Heart right ventricle (tissue), 16 donors: ENCODE measurements around the gene MYPN. TPM values are rescaled to one million over a fixed set of nuclear protein-coding genes. Genes with fewer than 3 reads are reported as not detected.

Experiments
- ATAC-seq, 8 donors: fragments of 200-7000 bp; cut with Tn5 transposase; one replicate each; pipeline ENCODE4 v1.9.1; 2020; ENCODE audit warnings: mild to moderate bottlenecking in 8 of 8, moderate library complexity in 8 of 8, moderate number of reproducible peaks in 1 of 8
- DNase-seq, 2 donors: peaks; one replicate each; pipeline ENCODE4 v3.0.0-alpha.2; 2020
- H3K27ac ChIP-seq, 10 donors: fragments of 200-600 bp; sonication (generic) in 2 of 10; one replicate each; pipeline versions ENCODE4 v1.5.0 to v1.8.0; 2020 to 2022; ENCODE audit warnings: mild to moderate bottlenecking in 3 of 10
- H3K27me3 ChIP-seq, 7 donors: fragments of 200-600 bp; one replicate each; pipeline ENCODE4 v1.8.0; 2021 to 2022; ENCODE audit warnings: mild to moderate bottlenecking in 2 of 7
- H3K36me3 ChIP-seq, 9 donors: fragments of 200-600 bp; sonication (generic) in 1 of 9; one replicate each; pipeline versions ENCODE4 v1.5.0 to v1.8.0; 2020 to 2022; ENCODE audit warnings: mild to moderate bottlenecking in 2 of 9
- H3K4me1 ChIP-seq, 9 donors: fragments of 200-600 bp; sonication (generic) in 1 of 9; one replicate each; pipeline versions ENCODE4 v1.5.0 to v1.8.0; 2020 to 2022; ENCODE audit warnings: mild to moderate bottlenecking in 4 of 9
- H3K4me3 ChIP-seq, 10 donors: fragments of 200-600 bp; sonication (generic) in 2 of 10; one replicate each; pipeline versions ENCODE4 v1.5.0 to v1.8.0; 2020 to 2022; ENCODE audit warnings: mild to moderate bottlenecking in 7 of 10, moderate library complexity in 2 of 10
- H3K9me3 ChIP-seq, 11 donors: fragments of 200-600 bp in 10 of 11; sonication (generic) in 2 of 11; one replicate each; pipeline versions ENCODE4 v1.5.0 to v1.8.0; 2013 to 2022; ENCODE audit warnings: mild to moderate bottlenecking in 2 of 11, control low read depth in 1 of 11, moderate library complexity in 1 of 11
- WGBS, 2 donors: extraction: QIAGEN DNeasy Blood & Tissue Kit; methylation state at CpG; one replicate each; pipeline ENCODE4 v1.1.7; 2013; ENCODE audit warnings: inconsistent platforms in 1 of 2; 5-methylcytosine and 5-hydroxymethylcytosine counted together
- intact Hi-C, 10 donors: fragments of 100-400 bp; cut with DNase I; formaldehyde crosslinking; loops; one replicate each; pipeline versions ENCODE4 v1.11.1 to v1.14.2; 2022
- polyA plus RNA-seq, 2 donors: library from polyadenylated mRNA; stranded (reverse); fragments of 200-250 nt; gene quantifications; one replicate each; pipeline ENCODE4 v1.2.3, GENCODE V29; 2013
- total RNA-seq, 10 donors: library from RNA; stranded (reverse); fragmentation: NEBNext Ultra II Directional in 3 of 10; extraction: Animal tissue kit (Norgen Biotek cat#: 25700) in 3 of 10; gene quantifications; one replicate each; pipeline versions ENCODE4 v1.2.1 to v1.2.4, GENCODE V29; 2021 to 2023
- TF ChIP-seq, protein P1 (sequence below), 9 donors: fragments of 200-600 bp; sonication (generic) in 2 of 9; IDR thresholded peaks; one replicate each; pipeline versions ENCODE4 v1.5.0 to v1.8.0; 2021 to 2022; ENCODE audit warnings: antibody characterized with exemption in 9 of 9, mild to moderate bottlenecking in 5 of 9, moderate library complexity in 1 of 9
- donor health status: Arrhythmogenic right ventricular cardiomyopathy.
- donor health status: ischemic (EF 13 %, LVEDD 7.1; RV severe dilation, severe dysfunction).
- donor health status: healthy with polysubstance abuse.
- donor health status: DM: no; HTN: yes; CAD: no.
- donor health status: DM: no; HTN: no; CAD: no.
- donor health status: ischemic (EF 25% LVEDD 6.9; RV normal size, moderate dysfunction).
- donor health status: ischemic (EF 25% LVEDD 5.7; RV mildly dilated, moderate dysfunction).
- donor health status: healthy.
- donor health status: DM: yes; HTN: yes; CAD: no.
- donor health status: Ischemic cardiomyopathy.
- donor health status: ischemic (EF 35%, LVEDD 5.7; RV mildly dilated, moderate dysfunction).
- donor health status: nonischemic (EF 11% LVEDD 7.7; RV severe dilation, severe dysfunction).
- donor health status: DM: yes; HTN: yes; CAD: no.
- donor health status: PGD.
- donor health status: ischemic (EF 29% LVEDD 5.4; RV normal size, mild dysfunction).
- donor health status: nonischemic (EF 23%, LVEDD 6.1; RV moderate dilation, normal function).

The MYPN gene
- total and polyA plus RNA-seq, 12 donors, result 27.1 to 302 (median 156) TPM

DNA sequence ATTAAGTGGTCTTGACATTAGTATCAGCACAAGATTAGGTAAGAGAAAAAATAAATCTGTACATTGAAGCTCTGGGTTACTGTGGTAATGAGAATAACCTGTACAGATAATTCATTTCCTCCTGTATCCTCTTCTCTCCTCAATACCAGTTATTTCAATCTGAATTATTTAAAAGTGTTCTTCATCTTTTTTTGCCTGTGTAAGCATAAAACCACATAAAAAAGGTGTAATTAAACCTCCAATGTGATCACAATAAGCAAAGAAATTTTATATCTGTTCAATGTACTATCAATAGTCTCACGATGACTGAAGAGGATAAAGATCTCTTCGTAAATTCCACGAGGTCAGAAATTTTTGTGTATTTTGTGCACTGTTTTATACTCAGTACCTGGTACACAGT is 1.2 kb upstream of the MYPN start:
- 86 to 87% methylated on average over 3 of the region's 3 CpGs for WGBS, 2 donors
- H3K9me3 ChIP-seq, result no peaks in the 10 kb centered on the region
- ATAC-seq (no peak), DNase-seq (no peak)
- no peaks in the 10 kb centered on the region for H3K27me3 ChIP-seq
- no peak overlapping the region for H3K4me3 ChIP-seq
- peak overlapping the region in 2 of 10 donors; percentile 87 to 89 for H3K27ac ChIP-seq
- H3K36me3 ChIP-seq, result no peaks in the 10 kb centered on the region
- intact Hi-C loops, result no loop called here
- peaks cover 0 to 26% (median 0%) of the 10 kb centered on the region in 9 donors for H3K4me1 ChIP-seq
- TF ChIP-seq, protein P1, sequence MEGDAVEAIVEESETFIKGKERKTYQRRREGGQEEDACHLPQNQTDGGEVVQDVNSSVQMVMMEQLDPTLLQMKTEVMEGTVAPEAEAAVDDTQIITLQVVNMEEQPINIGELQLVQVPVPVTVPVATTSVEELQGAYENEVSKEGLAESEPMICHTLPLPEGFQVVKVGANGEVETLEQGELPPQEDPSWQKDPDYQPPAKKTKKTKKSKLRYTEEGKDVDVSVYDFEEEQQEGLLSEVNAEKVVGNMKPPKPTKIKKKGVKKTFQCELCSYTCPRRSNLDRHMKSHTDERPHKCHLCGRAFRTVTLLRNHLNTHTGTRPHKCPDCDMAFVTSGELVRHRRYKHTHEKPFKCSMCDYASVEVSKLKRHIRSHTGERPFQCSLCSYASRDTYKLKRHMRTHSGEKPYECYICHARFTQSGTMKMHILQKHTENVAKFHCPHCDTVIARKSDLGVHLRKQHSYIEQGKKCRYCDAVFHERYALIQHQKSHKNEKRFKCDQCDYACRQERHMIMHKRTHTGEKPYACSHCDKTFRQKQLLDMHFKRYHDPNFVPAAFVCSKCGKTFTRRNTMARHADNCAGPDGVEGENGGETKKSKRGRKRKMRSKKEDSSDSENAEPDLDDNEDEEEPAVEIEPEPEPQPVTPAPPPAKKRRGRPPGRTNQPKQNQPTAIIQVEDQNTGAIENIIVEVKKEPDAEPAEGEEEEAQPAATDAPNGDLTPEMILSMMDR (IDR thresholded peaks at IDR 0.05), result no peak

DNA sequence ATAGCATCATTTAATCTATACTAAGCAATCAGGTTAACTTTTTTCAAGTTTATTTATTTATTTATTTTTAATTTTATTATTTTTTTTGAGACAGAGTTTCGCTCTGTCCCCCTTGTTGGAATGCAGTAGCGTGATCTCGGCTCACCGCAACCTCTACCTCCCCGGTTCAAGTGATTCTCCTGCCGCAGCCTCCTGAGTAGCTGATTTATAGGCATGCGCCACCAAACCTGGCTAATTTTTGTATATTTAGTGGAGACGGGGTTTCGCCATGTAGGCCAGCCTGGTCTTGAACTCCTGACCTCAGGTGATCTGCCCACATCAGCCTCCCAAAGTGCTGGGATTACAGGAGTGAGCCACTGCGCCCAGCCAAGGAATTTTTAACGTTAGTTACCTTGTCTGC is 635 bp upstream of the MYPN start:
- intact Hi-C loops, result no loop called here
- DNase-seq (no peak), ATAC-seq (no peak)
- Histone ChIP-seq H3K9me3 (no peaks in the 10 kb centered on the region), H3K4me1 (peaks cover 0 to 24% (median 0%) of the 10 kb centered on the region in 9 donors), H3K27ac (peak overlapping the region; percentile 8 to 89 (median 76)), H3K27me3 (no peaks in the 10 kb centered on the region), H3K4me3 (peak overlapping the region in 3 of 10 donors; percentile 49 to 56 (median 54)), H3K36me3 (no peaks in the 10 kb centered on the region)
- WGBS, 2 donors, result 83 to 89% methylated on average over 11 of the region's 11 CpGs
- TF ChIP-seq, protein P1 (IDR thresholded peaks at IDR 0.05), result no peak

DNA sequence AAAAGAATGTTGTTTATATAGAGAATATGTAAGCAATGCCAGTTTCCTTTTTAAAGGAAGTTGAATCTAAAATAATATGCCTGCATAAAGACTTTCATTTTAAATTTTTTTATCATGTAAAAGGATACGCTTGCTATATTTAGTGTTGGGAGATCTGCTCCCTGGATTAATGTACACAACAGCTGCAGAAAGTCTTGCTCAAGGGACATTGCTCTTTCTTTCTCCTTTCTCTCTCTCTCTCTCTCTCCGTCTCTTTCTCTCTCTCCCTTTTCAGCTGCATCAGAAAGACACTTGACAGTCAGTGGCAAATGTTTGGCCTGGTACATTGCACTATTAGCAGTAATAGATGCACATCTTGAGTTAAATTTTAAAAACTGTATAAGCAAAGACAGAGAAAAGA is 739 bp downstream of the MYPN start:
- Histone ChIP-seq H3K4me1 (peaks cover 0 to 13% (median 0%) of the 10 kb centered on the region in 9 donors), H3K27me3 (no peaks in the 10 kb centered on the region), H3K27ac (peak overlapping the region; percentile 8 to 89 (median 76)), H3K36me3 (no peaks in the 10 kb centered on the region), H3K9me3 (no peaks in the 10 kb centered on the region), H3K4me3 (peak overlapping the region; percentile 19 to 58 (median 43))
- peak; percentile 11 to 76 (median 56) for ATAC-seq
- WGBS, 2 donors, result 11 to 27% methylated on average over 2 of the region's 2 CpGs
- TF ChIP-seq, protein P1 (IDR thresholded peaks at IDR 0.05), result no peak
- intact Hi-C loops, result no loop called here
- no peak for DNase-seq

DNA sequence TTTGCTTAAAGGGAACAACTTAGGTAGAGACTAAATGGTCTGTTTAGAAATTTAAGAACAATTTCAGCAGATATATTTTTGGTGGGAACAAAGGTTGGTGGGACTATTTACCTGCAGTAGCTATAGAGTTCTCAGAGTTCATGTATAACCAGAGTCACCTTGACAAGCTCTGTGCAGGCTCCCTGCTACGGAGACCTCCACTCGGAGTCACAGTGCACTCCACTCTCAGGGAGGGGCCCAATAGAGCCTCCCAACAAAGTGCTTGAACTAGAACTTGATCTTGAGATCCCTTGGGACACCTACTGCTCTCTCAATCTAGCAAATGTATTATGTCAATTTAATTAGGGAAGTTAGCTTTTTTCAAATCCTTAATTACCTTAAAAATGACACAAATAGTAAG is 2.3 kb downstream of the MYPN start:
- no peaks in the 10 kb centered on the region for H3K9me3 ChIP-seq
- peak overlapping the region in 9 of 10 donors; percentile 29 to 58 (median 44) for H3K4me3 ChIP-seq
- H3K36me3 ChIP-seq, result no peaks in the 10 kb centered on the region
- TF ChIP-seq, protein P1 (IDR thresholded peaks at IDR 0.05), result no peak
- H3K27me3 ChIP-seq, result no peaks in the 10 kb centered on the region
- H3K27ac ChIP-seq, result peak overlapping the region; percentile 18 to 89 (median 76)
- WGBS, 2 donors, result 43 to 69% methylated on average over 2 of the region's 2 CpGs
- peak in 1 of 2 donors; percentile 22 for DNase-seq
- peak in 7 of 8 donors; percentile 42 to 86 (median 76) for ATAC-seq
- peaks cover 0 to 3% (median 0%) of the 10 kb centered on the region in 9 donors for H3K4me1 ChIP-seq
- intact Hi-C loops, result no loop called here
